HG03060 (cell line): ENCODE data around the gene EPO.
"Not testable (repeated sequence)": the region's sequence is repeated elsewhere in the genome, so short reads cannot be mapped to it uniquely, and the experiment has no call there.

Source experiments
- ATAC-seq: cut with Tn5 transposase; IDR thresholded peaks from one replicate; pipeline ENCODE4 v1.9.1; 2021; ENCODE audit warnings: low read depth, moderate number of reproducible peaks; ENCODE audit not compliant: unreplicated experiment

The EPO gene

DNA sequence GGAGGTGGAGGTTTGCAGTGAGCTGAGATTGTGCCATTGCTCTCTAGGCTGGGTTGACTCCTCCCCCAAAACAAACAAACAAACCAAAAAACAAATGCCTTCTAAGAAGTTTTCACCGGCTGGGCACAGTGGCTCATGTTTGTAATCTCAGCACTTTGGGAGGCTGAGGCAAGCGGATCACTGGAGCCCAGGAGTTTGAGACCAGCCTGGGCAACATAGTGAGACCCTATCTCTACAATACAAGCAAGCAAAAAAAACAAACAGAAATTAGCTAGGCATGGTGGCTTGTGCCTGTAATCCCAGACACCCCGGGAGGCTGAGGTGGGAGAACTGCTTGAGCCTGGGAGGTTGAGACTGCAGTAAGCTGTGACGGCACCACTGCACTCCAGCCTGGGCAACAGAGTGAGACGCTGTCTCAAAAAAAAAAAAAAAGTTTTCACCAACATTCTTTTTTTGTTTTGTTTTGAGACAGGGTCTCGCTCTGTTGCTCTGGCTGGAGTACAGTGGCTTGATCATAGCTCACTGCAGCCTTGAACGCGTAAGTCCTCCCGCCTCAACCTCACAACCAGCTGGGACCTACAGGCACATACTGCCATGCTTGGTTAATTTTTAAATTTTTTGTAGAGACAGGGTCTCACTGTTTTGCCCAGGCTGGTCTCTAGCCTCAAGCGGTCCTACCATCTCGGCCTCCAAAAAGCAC lies 11.8 kb downstream of the EPO start:
- ATAC-seq: no peak

DNA sequence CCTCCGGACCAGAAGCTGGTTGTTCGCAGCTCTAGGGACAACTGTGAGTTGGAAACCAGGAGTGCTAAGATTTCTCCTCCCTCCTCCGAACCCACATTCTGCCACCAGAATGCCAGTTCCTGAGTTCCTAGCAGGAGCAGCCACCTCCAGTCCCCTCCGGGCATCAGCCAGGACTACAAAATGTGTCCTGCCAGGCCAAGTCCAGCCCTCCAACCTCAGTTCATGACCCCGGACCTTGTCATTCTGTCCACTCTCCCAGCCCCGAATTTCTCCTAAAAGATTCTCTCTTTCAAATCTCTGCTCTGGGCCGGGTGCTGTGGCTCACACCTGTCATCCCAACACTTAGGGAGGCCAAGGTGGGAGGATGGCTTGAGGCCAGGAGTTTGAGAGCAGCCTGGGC lies 15.5 kb downstream of the EPO start:
- ATAC-seq: no peak

DNA sequence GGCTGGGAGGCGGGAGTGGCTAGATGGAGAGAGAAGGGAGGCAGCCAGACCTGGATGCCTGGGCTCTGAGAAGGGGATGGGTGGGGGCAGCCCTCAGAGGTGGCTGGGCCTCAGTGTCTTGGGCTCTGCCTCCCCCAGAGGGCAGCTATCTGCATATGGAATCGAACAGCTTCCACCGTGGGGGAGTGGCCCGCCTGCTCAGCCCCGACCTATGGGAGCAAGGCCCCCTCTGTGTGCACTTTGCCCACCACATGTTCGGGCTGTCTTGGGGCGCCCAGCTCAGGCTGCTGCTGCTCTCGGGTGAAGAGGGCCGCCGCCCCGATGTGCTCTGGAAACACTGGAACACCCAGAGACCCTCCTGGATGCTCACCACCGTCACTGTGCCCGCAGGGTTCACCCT lies 16.4 kb downstream of the EPO start:
- no peak for ATAC-seq

DNA sequence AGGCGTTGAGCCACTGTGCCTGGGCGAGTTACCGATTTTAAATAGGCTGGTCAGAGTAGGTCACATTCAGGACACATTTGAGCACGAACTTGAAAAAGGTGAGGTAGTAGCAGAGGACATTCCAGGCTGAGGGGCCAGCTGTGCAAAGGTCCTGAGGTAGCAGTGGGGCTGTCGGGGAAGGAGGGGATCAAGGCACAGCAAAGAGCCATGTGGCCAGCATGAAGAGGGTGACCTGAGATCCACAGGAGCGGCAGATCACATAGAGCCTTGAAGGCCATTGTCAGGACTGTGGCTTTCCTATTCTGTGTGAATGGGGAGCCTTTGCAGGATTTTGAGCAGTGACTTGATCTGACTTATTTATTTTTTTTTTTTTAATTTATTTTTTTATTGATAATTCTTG lies 19.7 kb downstream of the EPO start:
- no peak for ATAC-seq

DNA sequence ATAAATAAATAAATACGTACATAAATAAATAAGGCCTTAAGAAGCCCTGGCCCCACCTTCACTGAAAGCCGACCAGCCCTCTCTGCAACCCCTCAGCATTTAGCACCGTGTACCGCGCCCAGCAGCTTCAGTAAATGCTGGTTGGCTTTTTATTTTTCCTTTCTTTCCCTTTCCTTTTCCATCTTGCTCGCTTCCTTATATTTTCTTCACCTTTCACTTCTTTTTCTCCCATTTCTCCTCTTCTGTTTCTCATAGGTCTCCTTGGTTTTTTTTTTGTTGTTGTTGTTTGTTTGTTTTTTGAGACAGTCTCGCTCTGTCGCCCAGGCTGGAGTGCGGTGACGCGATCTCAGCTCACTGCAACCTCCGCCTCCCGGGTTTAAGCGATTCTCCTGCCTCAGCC lies 24.3 kb downstream of the EPO start:
- no peak for ATAC-seq

DNA sequence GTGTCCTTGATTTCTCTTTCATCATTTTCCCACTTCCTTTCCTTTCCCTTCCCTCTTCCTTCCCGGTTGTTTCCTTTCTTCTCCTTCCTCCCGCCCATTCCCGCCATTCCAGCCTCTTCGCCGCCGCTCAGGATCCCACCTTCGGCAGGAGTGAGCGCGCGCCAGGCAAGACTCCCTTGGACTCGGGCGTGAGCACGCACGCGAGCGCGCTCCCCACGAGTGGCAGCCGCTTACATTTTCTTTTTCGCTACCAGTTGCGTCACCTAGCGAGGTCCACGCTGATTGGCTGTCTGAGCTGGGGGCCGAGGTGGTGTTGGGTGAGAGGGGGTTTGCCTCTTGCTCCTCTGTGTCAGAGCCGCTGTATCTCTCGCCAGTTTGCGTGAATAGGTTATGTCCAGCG lies 24.9 kb downstream of the EPO start:
- ATAC-seq: no peak

DNA sequence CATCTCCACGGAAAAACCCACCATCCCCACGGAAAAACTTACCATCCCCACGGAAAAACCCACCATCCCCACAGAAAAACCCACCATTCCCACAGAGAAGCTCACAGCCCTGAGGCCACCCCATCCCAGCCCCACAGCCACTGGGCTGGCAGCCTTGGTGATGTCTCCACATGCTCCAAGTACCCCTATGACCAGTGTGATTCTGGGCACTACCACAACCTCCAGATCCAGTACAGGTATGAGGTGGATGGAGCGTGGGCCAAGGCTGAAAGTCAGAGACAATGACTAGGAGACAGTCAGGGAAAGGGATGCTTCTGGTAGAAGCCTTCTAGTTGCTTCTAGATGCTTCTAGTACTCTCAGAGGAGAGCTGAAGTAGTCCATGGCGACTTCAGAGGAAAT lies 32.7 kb downstream of the EPO start:
- no peak for ATAC-seq

DNA sequence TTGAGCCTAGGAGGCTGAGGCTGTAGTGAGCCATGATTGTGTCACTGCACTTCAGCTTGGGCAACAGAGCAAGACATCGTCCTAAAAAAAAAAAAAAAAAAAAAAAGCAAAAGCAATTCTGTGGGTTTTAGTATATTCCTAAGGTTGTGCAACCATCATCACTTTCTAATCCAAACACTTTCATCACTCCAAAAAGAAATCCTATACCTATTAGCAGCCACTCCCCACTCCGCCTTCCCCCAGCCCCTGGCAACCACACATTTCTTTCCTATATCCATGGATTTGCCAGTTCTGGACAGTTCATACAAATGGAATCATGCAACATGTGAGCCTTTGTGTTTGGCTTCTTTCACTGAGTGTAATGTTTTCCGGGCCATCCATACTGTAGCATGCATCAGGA lies 33.5 kb downstream of the EPO start:
- ATAC-seq: no peak

DNA sequence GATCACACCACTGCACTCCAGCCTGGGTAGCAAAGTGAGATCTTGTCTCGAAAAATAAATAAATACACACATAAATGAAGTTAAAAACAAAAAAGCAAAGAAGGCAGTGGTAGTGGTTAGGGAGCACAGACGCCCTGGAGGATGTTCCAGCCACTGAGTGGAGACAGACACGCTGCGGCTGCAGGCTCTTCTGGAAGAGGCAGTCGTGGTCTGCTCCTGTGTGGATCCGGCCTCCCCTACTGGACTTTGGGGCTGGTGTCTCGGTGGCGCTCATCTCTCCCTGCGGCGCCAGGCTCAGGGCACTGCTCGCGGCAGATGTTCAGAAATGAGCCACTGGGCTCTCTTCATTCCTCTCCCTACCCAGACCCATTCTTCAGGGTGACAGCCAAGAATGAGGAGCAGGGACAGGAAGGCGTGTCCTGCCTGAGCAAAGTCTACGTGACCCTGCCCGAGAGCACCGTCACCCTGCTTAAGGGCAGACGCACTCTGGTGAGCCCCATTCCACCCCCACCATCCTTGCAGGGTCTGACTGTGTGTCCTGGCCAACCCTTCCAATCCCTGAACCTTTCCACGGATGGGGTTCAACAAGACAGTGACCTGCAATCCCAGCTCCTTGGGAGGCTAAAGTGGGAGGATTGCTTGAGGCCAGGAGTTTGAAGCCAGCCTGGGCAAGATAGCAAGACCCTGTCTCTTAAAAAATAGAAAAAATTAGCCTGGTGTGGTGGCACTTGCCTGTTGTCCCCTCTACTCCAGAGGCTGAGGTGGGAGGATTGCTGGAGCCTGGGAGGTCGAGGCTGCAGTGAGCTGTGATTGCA lies 39.3 kb downstream of the EPO start:
- no peak for ATAC-seq

DNA sequence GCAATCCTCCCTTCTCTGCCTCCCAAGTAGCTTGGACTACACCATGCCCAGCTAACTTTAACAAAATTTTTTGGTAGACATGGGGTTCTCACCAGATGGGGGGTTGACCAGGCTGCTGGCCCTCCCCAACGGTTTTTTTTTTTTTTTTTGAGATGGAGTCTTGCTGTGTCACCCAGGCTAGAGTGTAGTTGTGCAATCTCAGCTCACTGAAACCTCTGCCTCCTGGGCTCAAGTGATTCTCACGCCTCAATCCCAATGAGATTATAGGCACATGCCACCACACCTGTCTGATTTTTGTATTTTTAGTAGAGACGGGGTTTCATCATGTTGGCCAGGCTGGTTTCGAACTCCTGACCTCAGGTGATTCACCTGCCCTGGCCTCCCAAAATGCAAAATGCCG lies 42.6 kb downstream of the EPO start:
- not testable (repeated sequence) for ATAC-seq

DNA sequence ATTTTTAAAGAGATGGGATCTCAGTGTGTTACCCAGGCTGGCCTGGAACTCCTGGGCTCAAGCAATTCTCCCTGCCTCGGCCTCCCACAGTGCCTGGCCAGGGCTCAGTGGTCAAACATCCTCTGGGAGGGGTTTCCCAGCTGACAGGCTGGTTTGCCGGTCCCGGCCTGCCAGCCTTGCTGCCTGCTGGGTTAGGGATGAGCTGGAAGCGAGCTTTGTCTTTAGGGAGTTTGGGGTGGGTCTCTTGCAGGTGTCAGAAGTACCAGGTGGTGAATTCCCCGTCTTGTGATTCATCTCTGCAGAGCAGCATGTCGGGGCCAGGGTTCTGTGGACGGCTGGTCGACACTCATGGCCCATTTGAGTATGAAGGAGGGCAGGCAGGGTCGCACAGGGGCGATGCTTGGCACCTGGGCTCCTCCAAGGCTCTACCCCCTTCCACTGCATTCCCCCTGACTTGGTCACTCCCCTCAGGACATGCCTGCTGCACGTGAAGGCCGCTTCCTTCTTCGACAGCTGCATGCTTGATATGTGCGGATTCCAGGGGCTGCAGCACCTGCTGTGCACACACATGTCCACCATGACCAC lies 43.4 kb downstream of the EPO start:
- ATAC-seq: no peak

DNA sequence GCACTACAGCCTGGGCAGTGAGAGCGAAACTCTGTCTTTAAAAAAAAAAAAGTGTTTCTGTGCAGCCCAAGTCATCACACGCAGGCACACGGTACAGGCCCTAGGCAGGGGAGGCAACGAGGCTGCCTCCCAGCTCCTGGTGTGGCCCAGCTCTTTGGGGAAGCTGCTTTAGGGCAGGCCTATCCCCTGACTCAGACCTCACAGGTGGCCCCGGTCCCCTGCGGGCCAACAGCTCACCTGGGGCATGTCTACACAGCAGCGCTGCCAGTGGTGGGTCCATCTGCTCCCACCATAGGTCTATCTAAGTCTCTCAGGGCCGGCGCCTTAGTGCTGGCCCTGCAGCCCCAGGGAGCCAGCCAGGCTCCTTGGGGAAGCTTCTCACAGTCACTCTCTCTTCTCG lies 44.6 kb downstream of the EPO start:
- ATAC-seq: no peak

DNA sequence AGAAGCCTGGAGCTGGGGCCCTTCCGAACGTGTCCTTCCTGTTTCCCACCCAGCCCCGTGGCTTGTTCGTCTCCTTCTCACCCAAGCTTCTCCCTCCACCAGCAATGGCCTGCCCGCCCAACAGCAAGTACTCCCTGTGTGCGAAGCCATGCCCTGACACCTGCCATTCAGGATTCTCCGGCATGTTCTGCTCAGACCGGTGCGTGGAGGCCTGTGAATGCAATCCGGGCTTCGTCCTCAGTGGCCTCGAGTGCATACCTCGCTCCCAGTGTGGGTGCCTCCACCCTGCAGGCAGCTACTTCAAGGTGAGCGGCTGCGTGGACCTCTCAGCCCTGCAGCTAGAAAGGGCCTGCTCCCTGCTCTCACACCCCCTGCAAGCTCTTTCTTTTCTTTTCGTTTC lies 45.0 kb downstream of the EPO start:
- ATAC-seq: no peak

DNA sequence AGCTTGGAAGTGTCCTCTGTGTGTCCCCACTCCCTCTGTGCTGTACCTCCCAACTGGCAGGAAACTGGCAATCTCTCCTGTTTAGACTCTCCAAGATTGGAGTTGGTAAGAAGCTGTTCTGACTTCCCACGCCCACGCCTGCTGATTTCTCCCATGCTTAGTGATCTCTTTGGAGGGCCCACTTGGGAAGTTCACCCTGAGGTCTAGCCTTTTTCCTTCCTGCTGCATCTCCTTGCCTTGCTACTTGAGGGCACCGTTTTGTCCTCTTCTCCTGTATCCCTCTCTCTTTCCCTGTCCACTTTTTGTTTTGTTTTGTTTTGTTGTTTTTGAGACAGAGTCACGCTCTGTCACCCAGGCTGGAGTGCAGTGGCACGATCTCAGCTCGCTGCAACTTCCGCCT lies 48.5 kb downstream of the EPO start:
- no peak for ATAC-seq
